Osteoblast (primary cell): ENCODE results near the gene MADD. TPM values are rescaled to one million over a fixed set of nuclear protein-coding genes. Genes with fewer than 3 reads are reported as not detected.
A peak's percentile ranks its signal among the peaks of the same experiment; 100 is the strongest.

Experiments
- DNase-seq: peaks from one replicate; pipeline ENCODE4 v3.0.0; 2011; ENCODE audit warnings: low spot score, mixed read lengths; ENCODE audit not compliant: insufficient read length; ENCODE audit errors: missing footprints
- H2AFZ ChIP-seq: 2 replicates; pipeline ENCODE4 v1.6.0; 2011; ENCODE audit warnings: mild to moderate bottlenecking, low read length
- H3K27ac ChIP-seq: 2 replicates; pipeline ENCODE4 v1.5.1; 2011; ENCODE audit warnings: mild to moderate bottlenecking, low read depth, low read length, moderate library complexity
- H3K27me3 ChIP-seq: 2 replicates; pipeline ENCODE4 v1.6.0; 2012; ENCODE audit warnings: mild to moderate bottlenecking, control low read depth, inconsistent platforms, low read length, moderate library complexity; ENCODE audit not compliant: insufficient read depth
- H3K36me3 ChIP-seq: 2 replicates; pipeline ENCODE4 v1.5.1; 2011; ENCODE audit warnings: mild to moderate bottlenecking, low read length, control low read depth, moderate library complexity; ENCODE audit not compliant: insufficient read depth
- H3K4me1 ChIP-seq: 2 replicates; pipeline ENCODE4 v1.5.1; 2011; ENCODE audit warnings: mild to moderate bottlenecking, low read length, control low read depth, moderate library complexity; ENCODE audit not compliant: insufficient read depth
- H3K4me2 ChIP-seq: 2 replicates; pipeline ENCODE4 v1.6.0; 2011; ENCODE audit warnings: mild to moderate bottlenecking, low read length; ENCODE audit not compliant: insufficient read depth
- H3K4me3 ChIP-seq: fragments of 200-600 bp; sonication (generic); 3 replicates; pipeline ENCODE4 v1.5.1; 2012; ENCODE audit warnings: mild to moderate bottlenecking, low read length, inconsistent platforms; ENCODE audit not compliant: insufficient read depth
- H3K79me2 ChIP-seq: 2 replicates; pipeline ENCODE4 v1.6.0; 2012; ENCODE audit warnings: mild to moderate bottlenecking, low read length, control low read depth, inconsistent platforms; ENCODE audit not compliant: insufficient read depth
- H3K9me3 ChIP-seq: 2 replicates; pipeline ENCODE4 v1.5.1; 2011; ENCODE audit warnings: low read depth, low read length, control low read depth
- H4K20me1 ChIP-seq: 2 replicates; pipeline ENCODE4 v1.6.0; 2012; ENCODE audit warnings: mild to moderate bottlenecking, low read length, control low read depth; ENCODE audit not compliant: insufficient read depth
- total RNA-seq: library from RNA; depleted of rRNA; stranded (reverse); fragments of >200 nt; gene quantifications from 2 replicates; pipeline ENCODE4 v1.2.3, GENCODE V29; 2012
- TF ChIP-seq, protein P1 (sequence below): IDR thresholded peaks from 2 replicates; pipeline ENCODE4 v1.5.1; 2011; ENCODE audit warnings: mild to moderate bottlenecking, low read depth, low read length, moderate library complexity; ENCODE audit errors: extremely low read depth

MADD gene
- total RNA-seq, 1 donor: 21.7 TPM

DNA sequence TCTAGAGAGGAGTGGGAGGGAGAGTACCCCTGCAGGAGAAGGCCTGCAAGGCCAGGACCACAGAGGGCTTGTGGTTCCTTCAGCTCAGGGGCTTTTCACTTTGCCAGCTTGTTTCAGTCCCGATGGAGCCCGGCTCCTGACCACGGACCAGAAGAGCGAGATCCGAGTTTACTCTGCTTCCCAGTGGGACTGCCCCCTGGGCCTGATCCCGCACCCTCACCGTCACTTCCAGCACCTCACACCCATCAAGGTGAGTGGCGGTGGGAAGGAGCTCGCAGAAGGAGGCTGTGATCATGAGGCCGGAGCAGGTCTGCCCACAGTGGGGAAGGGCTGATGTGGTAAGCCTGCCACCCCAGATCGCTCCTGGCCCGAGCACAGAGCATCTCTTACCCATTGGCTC is 34.8 kb upstream of the MADD start:
- H3K4me2 ChIP-seq: no peak overlapping the region
- no peaks in the 10 kb centered on the region for H3K9me3 ChIP-seq
- H4K20me1 ChIP-seq: no peaks in the 10 kb centered on the region
- H3K4me1 ChIP-seq: peaks cover 23% of the 10 kb centered on the region
- no peak overlapping the region for H3K4me3 ChIP-seq
- peak overlapping the region; percentile 54 for H3K27ac ChIP-seq
- H2AFZ ChIP-seq: no peak overlapping the region
- H3K27me3 ChIP-seq: no peaks in the 10 kb centered on the region
- H3K79me2 ChIP-seq: no peaks in the 10 kb centered on the region
- DNase-seq: no peak
- TF ChIP-seq, protein P1, sequence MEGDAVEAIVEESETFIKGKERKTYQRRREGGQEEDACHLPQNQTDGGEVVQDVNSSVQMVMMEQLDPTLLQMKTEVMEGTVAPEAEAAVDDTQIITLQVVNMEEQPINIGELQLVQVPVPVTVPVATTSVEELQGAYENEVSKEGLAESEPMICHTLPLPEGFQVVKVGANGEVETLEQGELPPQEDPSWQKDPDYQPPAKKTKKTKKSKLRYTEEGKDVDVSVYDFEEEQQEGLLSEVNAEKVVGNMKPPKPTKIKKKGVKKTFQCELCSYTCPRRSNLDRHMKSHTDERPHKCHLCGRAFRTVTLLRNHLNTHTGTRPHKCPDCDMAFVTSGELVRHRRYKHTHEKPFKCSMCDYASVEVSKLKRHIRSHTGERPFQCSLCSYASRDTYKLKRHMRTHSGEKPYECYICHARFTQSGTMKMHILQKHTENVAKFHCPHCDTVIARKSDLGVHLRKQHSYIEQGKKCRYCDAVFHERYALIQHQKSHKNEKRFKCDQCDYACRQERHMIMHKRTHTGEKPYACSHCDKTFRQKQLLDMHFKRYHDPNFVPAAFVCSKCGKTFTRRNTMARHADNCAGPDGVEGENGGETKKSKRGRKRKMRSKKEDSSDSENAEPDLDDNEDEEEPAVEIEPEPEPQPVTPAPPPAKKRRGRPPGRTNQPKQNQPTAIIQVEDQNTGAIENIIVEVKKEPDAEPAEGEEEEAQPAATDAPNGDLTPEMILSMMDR: no peak
- H3K36me3 ChIP-seq: peaks cover 44% of the 10 kb centered on the region

DNA sequence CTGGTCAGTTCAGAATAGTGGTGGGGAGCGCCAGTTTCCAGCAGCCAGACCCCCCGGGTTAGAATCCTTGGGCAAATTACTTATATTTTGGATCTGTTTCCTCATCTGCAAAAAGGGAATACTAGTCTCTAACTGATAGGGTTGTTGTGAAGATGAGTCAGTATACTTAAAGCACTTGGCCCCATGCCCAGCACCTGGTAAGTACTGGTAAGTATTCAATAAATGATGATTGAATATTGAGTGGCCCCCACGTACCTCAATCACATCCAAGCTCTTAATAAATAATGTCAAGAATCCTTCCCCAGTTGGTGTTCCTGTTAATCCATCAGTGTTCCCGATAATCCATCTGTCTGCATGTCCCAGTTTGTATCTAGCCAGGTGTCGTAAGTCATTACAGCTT is 33.5 kb upstream of the MADD start:
- H3K4me3 ChIP-seq: no peak overlapping the region
- H2AFZ ChIP-seq: no peak overlapping the region
- no peak overlapping the region for H3K4me2 ChIP-seq
- TF ChIP-seq, protein P1: no peak
- peaks cover 48% of the 10 kb centered on the region for H3K36me3 ChIP-seq
- H3K27me3 ChIP-seq: no peaks in the 10 kb centered on the region
- no peaks in the 10 kb centered on the region for H3K79me2 ChIP-seq
- H4K20me1 ChIP-seq: no peaks in the 10 kb centered on the region
- H3K4me1 ChIP-seq: peaks cover 24% of the 10 kb centered on the region
- no peak overlapping the region for H3K27ac ChIP-seq
- no peaks in the 10 kb centered on the region for H3K9me3 ChIP-seq
- no peak for DNase-seq

DNA sequence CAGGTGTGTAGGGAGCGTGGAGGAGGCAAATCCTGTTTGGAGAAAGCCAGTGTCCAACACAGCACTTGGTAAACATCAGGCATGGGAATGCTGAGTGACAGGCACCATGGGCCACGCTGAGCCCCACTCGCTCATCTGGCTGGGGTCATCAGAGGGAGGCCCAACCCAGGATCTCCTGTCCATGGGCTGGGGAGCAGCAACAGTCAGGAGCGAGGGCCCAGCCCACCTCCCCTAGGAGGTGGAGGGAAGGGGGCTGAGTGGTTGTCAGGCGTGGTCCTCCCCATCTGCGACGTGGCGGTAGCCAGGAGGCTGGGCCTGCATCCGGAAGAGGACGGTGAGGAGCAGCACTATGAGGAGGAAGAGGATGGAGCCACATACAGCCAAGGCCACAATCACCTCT is 30.1 kb upstream of the MADD start:
- no peak for DNase-seq
- peaks cover 21% of the 10 kb centered on the region for H3K4me1 ChIP-seq
- H3K4me3 ChIP-seq: no peak overlapping the region
- H3K4me2 ChIP-seq: no peak overlapping the region
- no peak overlapping the region for H2AFZ ChIP-seq
- no peaks in the 10 kb centered on the region for H3K9me3 ChIP-seq
- H3K79me2 ChIP-seq: no peaks in the 10 kb centered on the region
- no peaks in the 10 kb centered on the region for H4K20me1 ChIP-seq
- H3K27ac ChIP-seq: no peak overlapping the region
- TF ChIP-seq, protein P1: no peak
- no peaks in the 10 kb centered on the region for H3K27me3 ChIP-seq
- peaks cover 58% of the 10 kb centered on the region for H3K36me3 ChIP-seq

DNA sequence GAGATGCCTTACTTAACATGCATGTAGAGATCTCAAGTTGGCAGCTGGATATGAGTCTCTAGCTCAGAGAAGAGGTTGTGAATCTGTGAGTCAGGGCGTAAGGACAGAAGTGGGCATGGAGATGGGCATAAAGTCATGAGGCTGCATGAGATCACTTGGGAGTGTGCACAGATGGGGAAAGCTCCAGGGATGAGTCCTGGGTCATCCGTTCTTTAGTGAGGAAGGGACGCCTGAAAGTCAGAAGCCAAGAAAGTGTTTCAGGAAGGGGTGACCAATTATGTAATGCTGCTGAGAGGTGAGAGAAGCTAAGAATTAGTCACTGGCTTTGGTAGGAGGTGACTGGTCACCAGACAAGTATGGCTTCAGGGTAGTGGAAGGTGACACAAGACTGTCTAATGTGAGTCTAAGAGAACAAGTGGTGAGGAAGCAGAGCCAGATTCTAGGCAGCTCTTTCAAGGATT is 28.1 kb upstream of the MADD start:
- H3K27ac ChIP-seq: peak overlapping the region; percentile 4
- no peaks in the 10 kb centered on the region for H3K9me3 ChIP-seq
- H4K20me1 ChIP-seq: no peaks in the 10 kb centered on the region
- no peak for DNase-seq
- peaks cover 63% of the 10 kb centered on the region for H3K36me3 ChIP-seq
- H3K4me3 ChIP-seq: no peak overlapping the region
- H3K4me1 ChIP-seq: peaks cover 13% of the 10 kb centered on the region
- peaks cover under 1% of the 10 kb centered on the region for H3K79me2 ChIP-seq
- no peak overlapping the region for H3K4me2 ChIP-seq
- TF ChIP-seq, protein P1: no peak
- H3K27me3 ChIP-seq: no peaks in the 10 kb centered on the region
- no peak overlapping the region for H2AFZ ChIP-seq
